Measurements from ENCODE around the gene KCNF1. TPM values are rescaled to one million over a fixed set of nuclear protein-coding genes. Genes with fewer than 3 reads are reported as not detected.

The KCNF1 gene
- total RNA-seq (not detected), polyA plus RNA-seq (not detected)

- no peak for DNase-seq
Observed at GRCh38 chr2:10911291-10912075, at the start of gene KCNF1. KCNF1 (plus strand) TSS chr2:10911934; CDS start chr2:10912427, 493 bp downstream.

GRCh38 chr2:10862330-10862729 is 49.4 kb upstream of the KCNF1 start:
- no peak overlapping the region for H3K4me3 ChIP-seq (ENCODE audit: low read length)
- ChIA-PET CTCF (no interaction called here), POLR2A (no interaction called here)
- no peaks in the 10 kb centered on the region for H3K36me3 ChIP-seq (ENCODE audit: insufficient read depth, low read length)
- H3K27me3 ChIP-seq (ENCODE audit: insufficient read depth, low read length, poor library complexity, severe bottlenecking) = no peaks in the 10 kb centered on the region
- Mint-ChIP-seq H3K36me3 (no peaks in the 10 kb centered on the region), H3K9me3 (peaks cover 0 to 2% (median 0%) of the 10 kb centered on the region in 5 donors), H3K27ac (peak overlapping the region in 1 of 8 donors; percentile 92), H3K27me3 (peaks cover 9 to 53% of the 10 kb centered on the region in 2 donors), H3K4me1 (peaks cover 33 to 48% (median 46%) of the 10 kb centered on the region in 3 donors), H3K4me3 (no peak overlapping the region)
- peaks cover 22% of the 10 kb centered on the region for H3K4me1 ChIP-seq (ENCODE audit: insufficient read depth, low read length)
- DNase-seq = no peak
- no peak overlapping the region for H3K27ac ChIP-seq (ENCODE audit: low read depth, low read length)
- H3K9me3 ChIP-seq (ENCODE audit: low read length) = no peaks in the 10 kb centered on the region

More at GRCh38 chr2:10911291-10912075, at the start of gene KCNF1:
- CTCF ChIA-PET = no interaction called here
- Histone ChIP-seq H3K36me3 (ENCODE audit: insufficient read depth, low read length) (no peaks in the 10 kb centered on the region), H3K4me1 (ENCODE audit: insufficient read depth, low read length) (no peaks in the 10 kb centered on the region), H3K4me3 (ENCODE audit: low read length) (no peak within 1 kb of the TSS), H3K9me3 (ENCODE audit: low read length) (no peaks in the 10 kb centered on the region), H3K27ac (ENCODE audit: low read depth, low read length) (no peak within 1 kb of the TSS), H3K27me3 (ENCODE audit: insufficient read depth, low read length, poor library complexity, severe bottlenecking) (no peaks in the 10 kb centered on the region)
- peak within 1 kb of the TSS in 2 of 7 donors; percentile 17 to 32 for H3K4me3 Mint-ChIP-seq
- H3K27me3 Mint-ChIP-seq = peaks cover 21 to 48% of the 10 kb centered on the region in 2 donors
- H3K4me1 Mint-ChIP-seq = peaks cover 0 to 7% (median 4%) of the 10 kb centered on the region in 3 donors
- no peaks in the 10 kb centered on the region for H3K36me3 Mint-ChIP-seq
- peak within 1 kb of the TSS in 1 of 8 donors; percentile 1 for H3K27ac Mint-ChIP-seq
- POLR2A ChIA-PET = no interaction called here
- no peaks in the 10 kb centered on the region for H3K9me3 Mint-ChIP-seq

GRCh38 chr2:10863047-10863446 is 48.7 kb upstream of the KCNF1 start:
- peaks cover 33 to 48% (median 46%) of the 10 kb centered on the region in 3 donors for H3K4me1 Mint-ChIP-seq
- peaks cover 9 to 55% of the 10 kb centered on the region in 2 donors for H3K27me3 Mint-ChIP-seq
- Histone ChIP-seq H3K4me1 (ENCODE audit: insufficient read depth, low read length) (peaks cover 22% of the 10 kb centered on the region), H3K27me3 (ENCODE audit: insufficient read depth, low read length, poor library complexity, severe bottlenecking) (no peaks in the 10 kb centered on the region), H3K4me3 (ENCODE audit: low read length) (no peak overlapping the region), H3K9me3 (ENCODE audit: low read length) (no peaks in the 10 kb centered on the region), H3K27ac (ENCODE audit: low read depth, low read length) (no peak overlapping the region), H3K36me3 (ENCODE audit: insufficient read depth, low read length) (no peaks in the 10 kb centered on the region)
- ChIA-PET POLR2A (no interaction called here), CTCF (no interaction called here)
- no peak for DNase-seq
- no peaks in the 10 kb centered on the region for H3K9me3 Mint-ChIP-seq
- peak overlapping the region in 1 of 8 donors; percentile 36 for H3K27ac Mint-ChIP-seq
- peak overlapping the region in 3 of 7 donors; percentile 20 to 74 (median 41) for H3K4me3 Mint-ChIP-seq
- H3K36me3 Mint-ChIP-seq = no peaks in the 10 kb centered on the region

- DNase-seq = no peak
- Mint-ChIP-seq H3K27me3 (peaks cover 9 to 56% of the 10 kb centered on the region in 2 donors), H3K27ac (peak overlapping the region in 6 of 8 donors; percentile 32 to 89 (median 68)), H3K4me1 (peaks cover 33 to 48% (median 46%) of the 10 kb centered on the region in 3 donors), H3K9me3 (no peaks in the 10 kb centered on the region), H3K4me3 (peak overlapping the region; percentile 12 to 88 (median 68)), H3K36me3 (no peaks in the 10 kb centered on the region)
- H3K36me3 ChIP-seq (ENCODE audit: insufficient read depth, low read length) = no peaks in the 10 kb centered on the region
- H3K27ac ChIP-seq (ENCODE audit: low read depth, low read length) = no peak overlapping the region
- ChIA-PET CTCF (interaction anchor here (1.0 kb wide), 1 partner anchor 28 kb away, joined by 4 read pairs; no protein-coding TSS in a partner anchor), POLR2A (no interaction called here)
- no peaks in the 10 kb centered on the region for H3K27me3 ChIP-seq (ENCODE audit: insufficient read depth, low read length, poor library complexity, severe bottlenecking)
- no peak overlapping the region for H3K4me3 ChIP-seq (ENCODE audit: low read length)
- peaks cover 22% of the 10 kb centered on the region for H3K4me1 ChIP-seq (ENCODE audit: insufficient read depth, low read length)
- H3K9me3 ChIP-seq (ENCODE audit: low read length) = no peaks in the 10 kb centered on the region
Observed at GRCh38 chr2:10863837-10864236, 47.9 kb upstream of the KCNF1 start.

GRCh38 chr2:10864251-10864650 is 47.5 kb upstream of the KCNF1 start:
- no peaks in the 10 kb centered on the region for H3K36me3 Mint-ChIP-seq
- POLR2A ChIA-PET = no interaction called here
- Histone ChIP-seq H3K27me3 (ENCODE audit: insufficient read depth, low read length, poor library complexity, severe bottlenecking) (no peaks in the 10 kb centered on the region), H3K36me3 (ENCODE audit: insufficient read depth, low read length) (no peaks in the 10 kb centered on the region), H3K4me1 (ENCODE audit: insufficient read depth, low read length) (peaks cover 22% of the 10 kb centered on the region), H3K4me3 (ENCODE audit: low read length) (no peak overlapping the region), H3K27ac (ENCODE audit: low read depth, low read length) (no peak overlapping the region), H3K9me3 (ENCODE audit: low read length) (no peaks in the 10 kb centered on the region)
- H3K27me3 Mint-ChIP-seq = peaks cover 9 to 54% of the 10 kb centered on the region in 2 donors
- no peaks in the 10 kb centered on the region for H3K9me3 Mint-ChIP-seq
- CTCF ChIA-PET = interaction anchor here (0.7 to 1.0 kb wide), 3 partner anchors 15 to 265 kb away, joined by 3 to 4 read pairs (median 4); no protein-coding TSS in a partner anchor
- DNase-seq = no peak
- H3K4me1 Mint-ChIP-seq = peaks cover 33 to 48% (median 46%) of the 10 kb centered on the region in 3 donors
- H3K4me3 Mint-ChIP-seq = peak overlapping the region; percentile 12 to 88 (median 74)
- peak overlapping the region in 5 of 8 donors; percentile 32 to 93 (median 81) for H3K27ac Mint-ChIP-seq

GRCh38 chr2:10864861-10865636 is 46.7 kb upstream of the KCNF1 start:
- ChIA-PET CTCF (interaction anchor here (0.6 to 1.8 kb wide), 4 partner anchors 10 to 265 kb away, joined by 3 to 4 read pairs (median 4); no protein-coding TSS in a partner anchor), POLR2A (no interaction called here)
- Histone ChIP-seq H3K4me3 (ENCODE audit: low read length) (no peak overlapping the region), H3K36me3 (ENCODE audit: insufficient read depth, low read length) (no peaks in the 10 kb centered on the region), H3K9me3 (ENCODE audit: low read length) (no peaks in the 10 kb centered on the region), H3K27me3 (ENCODE audit: insufficient read depth, low read length, poor library complexity, severe bottlenecking) (no peaks in the 10 kb centered on the region), H3K4me1 (ENCODE audit: insufficient read depth, low read length) (peaks cover 22% of the 10 kb centered on the region), H3K27ac (ENCODE audit: low read depth, low read length) (no peak overlapping the region)
- Mint-ChIP-seq H3K27ac (peak overlapping the region in 6 of 8 donors; percentile 3 to 89 (median 38)), H3K27me3 (peaks cover 6 to 46% of the 10 kb centered on the region in 2 donors), H3K9me3 (no peaks in the 10 kb centered on the region), H3K4me3 (peak overlapping the region; percentile 22 to 88 (median 73)), H3K36me3 (no peaks in the 10 kb centered on the region), H3K4me1 (peaks cover 33 to 48% (median 46%) of the 10 kb centered on the region in 3 donors)
- peak in 3 of 5 donors; percentile 3 to 9 (median 6) for DNase-seq

- Histone ChIP-seq H3K4me1 (ENCODE audit: insufficient read depth, low read length) (peaks cover 22% of the 10 kb centered on the region), H3K27me3 (ENCODE audit: insufficient read depth, low read length, poor library complexity, severe bottlenecking) (no peaks in the 10 kb centered on the region), H3K4me3 (ENCODE audit: low read length) (no peak overlapping the region), H3K36me3 (ENCODE audit: insufficient read depth, low read length) (no peaks in the 10 kb centered on the region), H3K27ac (ENCODE audit: low read depth, low read length) (no peak overlapping the region), H3K9me3 (ENCODE audit: low read length) (no peaks in the 10 kb centered on the region)
- Mint-ChIP-seq H3K27ac (peak overlapping the region in 1 of 8 donors; percentile 60), H3K36me3 (no peaks in the 10 kb centered on the region), H3K27me3 (peaks cover 6 to 44% of the 10 kb centered on the region in 2 donors), H3K9me3 (no peaks in the 10 kb centered on the region), H3K4me3 (peak overlapping the region in 1 of 7 donors; percentile 23), H3K4me1 (peaks cover 32 to 44% (median 42%) of the 10 kb centered on the region in 3 donors)
- ChIA-PET CTCF (interaction anchor here (1.8 kb wide), 1 partner anchor 9 kb away, joined by 4 read pairs; no protein-coding TSS in a partner anchor), POLR2A (no interaction called here)
- DNase-seq = no peak
Observed at GRCh38 chr2:10865841-10866240, 45.9 kb upstream of the KCNF1 start.
